ENCODE results near the gene ACTA2.

ACTA2 gene

GRCh38 chr10:88964360-88964759, 11.8 kb upstream of the ACTA2 start:
- TF ChIP-seq CTCF (IDR thresholded peaks at IDR 0.05; ENCODE audit: low read depth, low read length) = no peak

GRCh38 chr10:88963318-88963717, 10.7 kb upstream of the ACTA2 start:
- TF ChIP-seq CTCF (IDR thresholded peaks at IDR 0.05; ENCODE audit: low read depth, low read length) = no peak
- DNase-seq (ENCODE audit: extremely low read depth, low read depth) = no peak

More at GRCh38 chr10:88964360-88964759, 11.8 kb upstream of the ACTA2 start:
- DNase-seq (ENCODE audit: extremely low read depth, low read depth) = no peak

- DNase-seq (ENCODE audit: extremely low read depth, low read depth) = no peak
- no peak for TF ChIP-seq CTCF (IDR thresholded peaks at IDR 0.05; ENCODE audit: low read depth, low read length)
Measured at GRCh38 chr10:88962336-88962735, 9.8 kb upstream of the ACTA2 start.

GRCh38 chr10:88961266-88961665, 8.7 kb upstream of the ACTA2 start:
- DNase-seq (ENCODE audit: extremely low read depth, low read depth) = no peak
- TF ChIP-seq CTCF (IDR thresholded peaks at IDR 0.05; ENCODE audit: low read depth, low read length) = no peak

GRCh38 chr10:88960802-88961201, 8.2 kb upstream of the ACTA2 start:
- no peak for DNase-seq (ENCODE audit: extremely low read depth, low read depth)
- TF ChIP-seq CTCF (IDR thresholded peaks at IDR 0.05; ENCODE audit: low read depth, low read length) = no peak

- no peak for DNase-seq (ENCODE audit: extremely low read depth, low read depth)
- TF ChIP-seq CTCF (IDR thresholded peaks at IDR 0.05; ENCODE audit: low read depth, low read length) = no peak
Measured at GRCh38 chr10:88958721-88959120, 6.1 kb upstream of the ACTA2 start.

GRCh38 chr10:88957381-88957780, 4.8 kb upstream of the ACTA2 start:
- DNase-seq (ENCODE audit: extremely low read depth, low read depth) = no peak
- no peak for TF ChIP-seq CTCF (IDR thresholded peaks at IDR 0.05; ENCODE audit: low read depth, low read length)
